H1 (cell line): ENCODE data around the gene KDM6A.

Experiments
- CBX5 ChIP-seq: fragments of 300-800, 300-1000 bp; sonication (generic); IDR thresholded peaks from 2 replicates; pipeline ENCODE4 v1.7.1; 2016; ENCODE audit warnings: antibody characterized with exemption, low read length, low read depth
- CHD2 ChIP-seq: IDR thresholded peaks from 2 replicates; pipeline ENCODE4 v1.6.1; 2012; ENCODE audit warnings: low read length, improper control_type of control experiment
- CTCF ChIP-seq, 3 experiments: IDR thresholded peaks; 1 replicate in 2 of 3; 2 replicates in 1 of 3; pipeline versions ENCODE4 v1.5.1 to v1.6.1; 2011; ENCODE audit warnings: low read length in 3 of 3, mild to moderate bottlenecking in 3 of 3, inconsistent platforms in 2 of 3, low read depth in 1 of 3, moderate library complexity in 1 of 3; ENCODE audit not compliant: insufficient read depth in 1 of 3; ENCODE audit errors: control extremely low read depth in 1 of 3
- EZH2 ChIP-seq: fragments of 200-600 bp; sonication (generic); IDR thresholded peaks from 2 replicates; pipeline ENCODE4 v1.7.1; 2012; ENCODE audit warnings: low read depth, mild to moderate bottlenecking, moderate library complexity, low read length, inconsistent platforms; ENCODE audit not compliant: severe bottlenecking
- JUND ChIP-seq: IDR thresholded peaks from 2 replicates; pipeline ENCODE4 v1.6.1; 2011; ENCODE audit warnings: mild to moderate bottlenecking, improper control_type of control experiment, low read length
- POLR2A ChIP-seq, 2 experiments: IDR thresholded peaks; 1 replicate in 1 of 2; 2 replicates in 1 of 2; pipeline ENCODE4 v1.6.1; 2011; ENCODE audit warnings: low read depth in 2 of 2, low read length in 2 of 2, mild to moderate bottlenecking in 2 of 2; ENCODE audit errors: control extremely low read depth in 1 of 2
- POLR2AphosphoS5 ChIP-seq: IDR thresholded peaks from 2 replicates; pipeline ENCODE4 v1.6.1; 2011; ENCODE audit warnings: low read depth, low read length
- RFX5 ChIP-seq: IDR thresholded peaks from 2 replicates; pipeline ENCODE4 v1.6.1; 2011; ENCODE audit warnings: low read depth, low read length, improper control_type of control experiment, borderline replicate concordance
- SAP30 ChIP-seq: fragments of 300-600 bp; sonication (generic); IDR thresholded peaks from 2 replicates; pipeline ENCODE4 v1.7.1; 2012; ENCODE audit warnings: low read length, moderate library complexity, mild to moderate bottlenecking, inconsistent platforms; ENCODE audit not compliant: insufficient read depth, insufficient replicate concordance
- SIRT6 ChIP-seq: IDR thresholded peaks from one replicate; pipeline ENCODE4 v1.7.1; 2012; ENCODE audit warnings: low read length, inconsistent platforms
- SP1 ChIP-seq: IDR thresholded peaks from 2 replicates; pipeline ENCODE4 v1.6.1; 2011; ENCODE audit warnings: low read depth, low read length

- no peak for TF ChIP-seq SP1
- TF ChIP-seq JUND = no peak
- no peak for TF ChIP-seq POLR2A (IDR thresholded peaks at IDR 0.05; ENCODE audit: control extremely low read depth in 1 of 2, low read depth in 2 of 2, low read length in 2 of 2)
- no peak for TF ChIP-seq CTCF (IDR thresholded peaks at IDR 0.05; ENCODE audit: control extremely low read depth in 1 of 3, insufficient read depth in 1 of 3, low read depth in 1 of 3, low read length in 3 of 3)
- TF ChIP-seq SAP30 = no peak
- TF ChIP-seq SIRT6 = no peak
- TF ChIP-seq CHD2 = no peak
- no peak for TF ChIP-seq RFX5
- no peak for TF ChIP-seq EZH2
- no peak for TF ChIP-seq POLR2AphosphoS5
- no peak for TF ChIP-seq CBX5
Measured at GRCh38 chrX:45036161-45036560, 163.2 kb downstream of the KDM6A start.
